ENCODE results near the gene KRTAP17-1. TPM values are rescaled to one million over a fixed set of nuclear protein-coding genes. Genes with fewer than 3 reads are reported as not detected.
"Not testable (repeated sequence)": the region's sequence is repeated elsewhere in the genome, so short reads cannot be mapped to it uniquely, and the experiment has no call there.

KRTAP17-1 gene
- polyA plus RNA-seq, 3 donors from 2014 or later, result not detected

DNA sequence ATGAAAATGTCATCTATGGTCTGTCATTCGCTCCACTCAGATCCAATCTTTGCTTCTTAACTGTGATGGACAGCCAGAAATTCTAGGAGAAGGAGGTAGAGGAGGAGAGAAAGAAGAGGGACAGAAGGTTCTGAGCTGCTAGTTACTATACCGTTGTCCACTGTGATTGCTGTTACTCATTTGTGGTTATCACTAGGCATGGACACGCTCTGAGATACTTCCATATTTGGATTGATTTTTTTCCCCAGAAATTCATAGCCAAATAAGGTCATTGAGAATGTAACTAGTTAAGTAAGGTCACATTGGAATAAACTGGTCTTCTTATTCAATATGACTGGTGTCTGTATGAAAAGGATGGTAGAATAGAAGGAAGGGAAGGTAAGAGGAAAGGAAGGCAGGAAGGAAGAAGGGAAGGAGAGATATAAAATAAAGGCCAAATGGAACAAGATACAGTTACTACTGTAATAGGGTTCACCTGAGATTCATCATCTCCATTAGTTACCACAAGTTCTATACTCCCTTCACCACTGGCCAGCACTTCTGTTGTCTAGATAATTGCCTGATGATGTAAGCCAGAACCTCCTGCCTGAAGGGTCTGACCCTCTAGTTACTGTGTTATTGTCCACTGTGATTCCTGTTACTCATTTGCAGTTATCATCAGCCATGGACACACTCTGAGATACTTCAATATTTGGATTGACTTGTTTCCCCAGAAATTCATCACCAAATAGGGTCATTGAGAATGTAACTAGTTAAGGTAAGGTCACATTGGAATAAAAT, 37.1 kb downstream of the KRTAP17-1 start:
- Mint-ChIP-seq H3K4me3 (no peak overlapping the region), H3K27ac (no peak overlapping the region), H3K27me3 (ENCODE audit: low read depth in 3 of 3) (peaks cover 2 to 20% (median 5%) of the 10 kb centered on the region in 3 donors), H3K4me1 (no peaks in the 10 kb centered on the region), H3K36me3 (no peaks in the 10 kb centered on the region), H3K9me3 (peaks cover 0 to 2% (median 0%) of the 10 kb centered on the region in 6 donors)
- no peak for DNase-seq

DNA sequence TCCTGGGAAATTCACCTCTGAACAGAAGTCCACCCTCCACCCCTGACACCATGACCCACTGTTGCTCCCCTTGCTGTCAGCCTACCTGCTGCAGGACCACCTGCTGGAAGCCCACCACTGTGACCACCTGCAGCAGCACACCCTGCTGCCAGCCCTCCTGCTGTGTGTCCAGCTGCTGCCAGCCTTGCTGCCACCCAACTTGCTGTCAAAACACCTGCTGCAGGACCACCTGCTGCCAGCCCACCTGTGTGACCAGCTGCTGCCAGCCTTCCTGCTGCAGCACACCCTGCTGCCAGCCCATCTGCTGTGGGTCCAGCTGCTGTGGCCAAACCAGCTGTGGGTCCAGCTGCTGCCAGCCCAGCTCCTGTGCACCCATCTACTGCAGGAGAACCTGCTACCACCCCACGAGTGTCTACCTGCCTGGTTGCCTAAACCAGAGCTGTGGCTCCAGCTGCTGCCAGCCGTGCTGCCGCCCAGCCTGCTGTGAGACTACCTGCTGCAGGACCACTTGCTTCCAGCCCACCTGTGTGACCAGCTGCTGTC, 39.8 kb downstream of the KRTAP17-1 start, which contains the start of gene KRTAP9-7:
Gene KRTAP9-7 (plus strand): TSS at position 51 of the 543 bp plus-strand sequence. CDS start 0 bp downstream, at position 51.
- not testable (repeated sequence) for DNase-seq, H3K9me3 Mint-ChIP-seq, H3K4me3 Mint-ChIP-seq, H3K36me3 Mint-ChIP-seq, H3K4me1 Mint-ChIP-seq, H3K27ac Mint-ChIP-seq
- H3K27me3 Mint-ChIP-seq (ENCODE audit: low read depth in 3 of 3), result peaks cover 2 to 20% (median 13%) of the 10 kb centered on the region in 3 donors

DNA sequence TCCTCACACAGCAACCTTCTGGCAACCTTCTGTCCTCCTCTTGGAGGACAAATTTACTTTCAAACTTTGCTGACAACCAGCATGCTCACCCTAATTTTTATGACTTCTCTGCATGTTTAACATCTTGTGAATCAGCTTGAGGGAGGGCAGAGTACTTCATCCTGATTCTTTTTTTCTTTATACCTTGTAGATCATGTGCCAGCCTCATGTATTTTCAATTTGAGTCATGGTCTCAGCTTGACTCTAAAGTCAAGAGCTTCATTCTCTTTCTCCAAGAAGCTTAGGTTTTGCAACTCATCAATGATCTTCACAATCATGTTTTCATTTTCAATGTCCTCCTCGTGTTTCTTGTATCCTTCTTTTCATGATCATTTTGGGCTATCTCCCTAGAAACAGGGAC, 43.7 kb downstream of the KRTAP17-1 start:
- peaks cover 0 to 16% (median 15%) of the 10 kb centered on the region in 3 donors for H3K27me3 Mint-ChIP-seq (ENCODE audit: low read depth in 3 of 3)
- H3K4me3 Mint-ChIP-seq, result no peak overlapping the region
- peaks cover 0 to 2% (median 0%) of the 10 kb centered on the region in 6 donors for H3K9me3 Mint-ChIP-seq
- H3K27ac Mint-ChIP-seq, result peak overlapping the region in 1 of 6 donors; percentile 46
- DNase-seq, result no peak
- no peaks in the 10 kb centered on the region for H3K36me3 Mint-ChIP-seq
- H3K4me1 Mint-ChIP-seq, result no peaks in the 10 kb centered on the region

DNA sequence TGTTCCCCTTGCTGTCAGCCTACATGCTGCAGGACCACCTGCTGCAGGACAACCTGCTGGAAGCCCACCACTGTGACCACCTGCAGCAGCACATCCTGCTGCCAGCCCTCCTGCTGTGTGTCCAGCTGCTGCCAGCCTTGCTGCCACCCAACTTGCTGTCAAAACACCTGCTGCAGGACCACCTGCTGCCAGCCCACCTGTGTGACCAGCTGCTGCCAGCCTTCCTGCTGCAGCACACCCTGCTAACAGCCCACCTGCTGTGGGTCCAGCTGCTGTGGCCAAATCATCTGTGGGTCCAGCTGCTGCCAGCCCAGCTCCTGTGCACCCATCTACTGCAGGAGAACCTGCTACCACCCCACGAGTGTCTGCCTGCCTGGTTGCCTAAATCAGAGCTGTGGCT, 44.2 kb downstream of the KRTAP17-1 start:
- H3K4me3 Mint-ChIP-seq, H3K36me3 Mint-ChIP-seq, H3K27ac Mint-ChIP-seq, H3K4me1 Mint-ChIP-seq, H3K9me3 Mint-ChIP-seq, DNase-seq: not testable (repeated sequence)
- H3K27me3 Mint-ChIP-seq (ENCODE audit: low read depth in 3 of 3), result peaks cover 0 to 13% (median 12%) of the 10 kb centered on the region in 3 donors

DNA sequence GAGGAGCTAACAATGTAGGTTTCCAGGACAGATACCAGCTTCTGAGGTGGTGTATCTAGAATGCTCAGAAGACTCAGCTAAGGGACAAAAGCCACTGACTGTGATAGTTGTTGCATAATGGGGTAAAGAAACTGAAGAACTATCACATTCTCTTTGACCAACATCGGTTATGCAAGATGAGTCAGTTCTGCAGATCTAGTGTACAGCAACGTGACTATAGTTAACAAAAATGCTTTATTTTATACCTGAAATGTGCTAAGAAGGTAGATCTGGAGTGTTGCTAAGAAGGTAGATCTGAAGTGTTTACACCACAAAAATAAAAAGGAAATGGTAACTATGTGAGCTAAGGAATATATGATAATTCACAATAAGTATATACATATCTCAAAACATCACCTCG, 47.8 kb downstream of the KRTAP17-1 start:
- Mint-ChIP-seq H3K4me1 (no peaks in the 10 kb centered on the region), H3K27me3 (ENCODE audit: low read depth in 3 of 3) (peaks cover 2 to 10% (median 5%) of the 10 kb centered on the region in 3 donors), H3K27ac (no peak overlapping the region), H3K36me3 (no peaks in the 10 kb centered on the region), H3K9me3 (no peaks in the 10 kb centered on the region), H3K4me3 (no peak overlapping the region)
- DNase-seq, result no peak

DNA sequence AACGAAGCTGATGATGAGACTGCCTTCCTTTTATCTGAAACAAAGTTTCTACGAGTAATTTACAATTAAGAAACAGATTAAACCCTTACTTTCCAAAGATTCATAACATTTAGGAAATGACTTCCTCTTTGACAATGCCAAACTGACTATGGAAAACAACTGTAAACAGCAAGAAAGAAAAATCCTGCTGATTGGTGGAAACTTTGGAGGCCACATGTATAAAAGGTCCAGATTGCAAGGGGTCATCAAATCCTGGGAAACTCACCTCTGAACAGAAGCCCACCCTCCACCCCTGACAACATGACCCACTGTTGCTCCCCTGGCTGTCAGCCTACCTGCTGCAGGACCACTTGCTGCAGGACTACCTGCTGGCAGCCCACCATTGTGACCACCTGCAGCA, 50.4 kb downstream of the KRTAP17-1 start, which contains the start of gene KRTAP9-6:
Gene KRTAP9-6 (plus strand): TSS at position 301 of the 400 bp plus-strand sequence. CDS start 0 bp downstream, at position 301.
- H3K4me1 Mint-ChIP-seq, result no peaks in the 10 kb centered on the region
- H3K27me3 Mint-ChIP-seq (ENCODE audit: low read depth in 3 of 3), result peaks cover 3 to 12% (median 10%) of the 10 kb centered on the region in 3 donors
- no peaks in the 10 kb centered on the region for H3K36me3 Mint-ChIP-seq
- H3K27ac Mint-ChIP-seq, result no peak within 1 kb of the TSS
- no peak within 1 kb of the TSS for H3K4me3 Mint-ChIP-seq
- H3K9me3 Mint-ChIP-seq, result peaks cover 0 to 1% (median 0%) of the 10 kb centered on the region in 6 donors
- no peak for DNase-seq

Other genes with a start within 250 kb of the KRTAP17-1 start
- gene KRTAP2-4, start 249.8 kb downstream of the KRTAP17-1 start, polyA plus RNA-seq, result not detected
- not detected for gene KRTAP4-7, start 231.6 kb downstream of the KRTAP17-1 start, polyA plus RNA-seq
- not detected for gene KRTAP4-8, start 217.6 kb downstream of the KRTAP17-1 start, polyA plus RNA-seq
- not detected for gene KRTAP4-16, start 213.5 kb downstream of the KRTAP17-1 start, polyA plus RNA-seq
- not detected for gene KRTAP4-9, start 210.3 kb downstream of the KRTAP17-1 start, polyA plus RNA-seq
- gene KRTAP4-11, start 197.3 kb downstream of the KRTAP17-1 start, polyA plus RNA-seq, result not detected
- gene KRTAP4-12, start 191.5 kb downstream of the KRTAP17-1 start, polyA plus RNA-seq, result not detected
- gene KRTAP4-6, start 175.2 kb downstream of the KRTAP17-1 start, polyA plus RNA-seq, result not detected
- not detected for gene KRTAP4-5, start 165.9 kb downstream of the KRTAP17-1 start, polyA plus RNA-seq
- not detected for gene KRTAP4-4, start 155.0 kb downstream of the KRTAP17-1 start, polyA plus RNA-seq
- gene KRTAP4-3, start 147.5 kb downstream of the KRTAP17-1 start, polyA plus RNA-seq, result not detected
- gene KRTAP4-2, start 137.5 kb downstream of the KRTAP17-1 start, polyA plus RNA-seq, result not detected
- not detected for gene KRTAP4-1, start 130.8 kb downstream of the KRTAP17-1 start, polyA plus RNA-seq
- gene KRTAP9-1, start 125.8 kb downstream of the KRTAP17-1 start, polyA plus RNA-seq, result not detected
- gene KRTAP9-2, start 89.1 kb downstream of the KRTAP17-1 start, polyA plus RNA-seq, result not detected
- not detected for gene KRTAP9-3, start 83.3 kb downstream of the KRTAP17-1 start, polyA plus RNA-seq
- not detected for gene KRTAP9-8, start 77.7 kb downstream of the KRTAP17-1 start, polyA plus RNA-seq
- not detected for gene KRTAP9-4, start 66.0 kb downstream of the KRTAP17-1 start, polyA plus RNA-seq
- not detected for gene KRTAP9-9, start 60.3 kb downstream of the KRTAP17-1 start, polyA plus RNA-seq
- gene KRTAP9-6, start 50.3 kb downstream of the KRTAP17-1 start, polyA plus RNA-seq, result not detected
- not detected for gene KRTAP9-7, start 40.0 kb downstream of the KRTAP17-1 start, polyA plus RNA-seq
- not detected for gene KRTAP29-1, start 12.9 kb downstream of the KRTAP17-1 start, polyA plus RNA-seq
- under 1 TPM in 2 of 3 donors, not detected in 1; 0.17 to 0.30 TPM for gene KRTAP16-1, start 6.4 kb downstream of the KRTAP17-1 start, polyA plus RNA-seq
- gene KRT33A, start 35.1 kb upstream of the KRTAP17-1 start, polyA plus RNA-seq, result not detected
- gene KRT33B, start 54.1 kb upstream of the KRTAP17-1 start, polyA plus RNA-seq, result not detected
- not detected for gene KRT34, start 66.6 kb upstream of the KRTAP17-1 start, polyA plus RNA-seq
- gene KRT31, start 81.9 kb upstream of the KRTAP17-1 start, polyA plus RNA-seq, result not detected
- gene KRT37, start 108.9 kb upstream of the KRTAP17-1 start, polyA plus RNA-seq, result not detected
- not detected for gene KRT38, start 125.3 kb upstream of the KRTAP17-1 start, polyA plus RNA-seq
- gene KRT32, start 151.7 kb upstream of the KRTAP17-1 start, polyA plus RNA-seq, result not detected
- gene KRT35, start 165.4 kb upstream of the KRTAP17-1 start, polyA plus RNA-seq, result not detected
- not detected for gene KRT36, start 174.2 kb upstream of the KRTAP17-1 start, polyA plus RNA-seq
- gene KRT13, start 189.9 kb upstream of the KRTAP17-1 start, polyA plus RNA-seq, result not detected
- not detected for gene KRT15, start 203.2 kb upstream of the KRTAP17-1 start, polyA plus RNA-seq
- not detected for gene KRT19, start 212.6 kb upstream of the KRTAP17-1 start, polyA plus RNA-seq